Smooth muscle cell (in vitro differentiated cells): ENCODE results near the gene ADORA3. TPM values are rescaled to one million over a fixed set of nuclear protein-coding genes. Genes with fewer than 3 reads are reported as not detected.

Experiments
- DNase-seq: peaks from one replicate; lab custom pipeline; 2025; ENCODE audit not compliant: unreplicated experiment; lab: John Stamatoyannopoulos, UW
- H2AFZ ChIP-seq: fragments of 200-600 bp; sonication (generic); 2 replicates; pipeline ENCODE4 v1.6.0; 2016; ENCODE audit warnings: antibody characterized with exemption, low read depth, mild to moderate bottlenecking
- H3F3A ChIP-seq: fragments of 200-600 bp; sonication (generic); 2 replicates; pipeline ENCODE4 v1.6.0; 2017; ENCODE audit warnings: antibody characterized with exemption, low read depth
- H3K27ac ChIP-seq: fragments of 200-600 bp; sonication (generic); 2 replicates; pipeline ENCODE4 v1.5.1; 2016; ENCODE audit warnings: low read depth, mild to moderate bottlenecking
- H3K27me3 ChIP-seq: fragments of 200-600 bp; sonication (generic); 2 replicates; pipeline ENCODE4 v1.6.1; 2016; ENCODE audit warnings: low read depth, mild to moderate bottlenecking
- H3K36me3 ChIP-seq: fragments of 200-600 bp; sonication (generic); 2 replicates; pipeline ENCODE4 v1.5.1; 2016; ENCODE audit warnings: low read depth
- H3K4me1 ChIP-seq: fragments of 200-600 bp; sonication (generic); 2 replicates; pipeline ENCODE4 v1.5.1; 2016; ENCODE audit warnings: low read depth
- H3K4me2 ChIP-seq: fragments of 200-600 bp; sonication (generic); 2 replicates; pipeline ENCODE4 v1.6.0; 2016; ENCODE audit warnings: mild to moderate bottlenecking
- H3K4me3 ChIP-seq: fragments of 200-600 bp; sonication (generic); 2 replicates; pipeline ENCODE4 v1.5.1; 2016; ENCODE audit warnings: mild to moderate bottlenecking
- H3K79me2 ChIP-seq: fragments of 200-600 bp; sonication (generic); 2 replicates; pipeline ENCODE4 v1.6.0; 2016; ENCODE audit warnings: low read depth, mild to moderate bottlenecking
- H3K9ac ChIP-seq: fragments of 200-600 bp; sonication (generic); 2 replicates; pipeline ENCODE4 v1.6.0; 2016; ENCODE audit warnings: low read depth
- H3K9me3 ChIP-seq: fragments of 200-600 bp; sonication (generic); replicated peaks from 2 replicates; pipeline ENCODE4 v1.5.1; 2016; ENCODE audit warnings: low read depth
- H4K20me1 ChIP-seq: fragments of 200-600 bp; sonication (generic); 2 replicates; pipeline ENCODE4 v1.6.0; 2016; ENCODE audit warnings: low read depth
- CTCF ChIP-seq: fragments of 200-600 bp; sonication (generic); IDR thresholded peaks from 2 replicates; pipeline ENCODE4 v1.5.1; 2017; ENCODE audit warnings: borderline replicate concordance, mild to moderate bottlenecking, antibody characterized with exemption; ENCODE audit not compliant: insufficient read depth, poor library complexity, severe bottlenecking
- WGBS: methylation state at CpG from one replicate; pipeline ENCODE4 v1.1.7; 2016; ENCODE audit warnings: low lambda C conversion rate; 5-methylcytosine and 5-hydroxymethylcytosine counted together
- polyA plus RNA-seq: library from polyadenylated mRNA; unstranded; fragments of >200 nt; fragmentation: Nextera tagmentation; extraction: Ambion mirVana; gene quantifications from 2 replicates; pipeline ENCODE4 v1.2.1, GENCODE V29; 2016
- total RNA-seq: library from RNA; depleted of rRNA; stranded (reverse); fragments of >200 nt; gene quantifications from 2 replicates; pipeline ENCODE4 v1.2.3, GENCODE V29; 2014

Gene ADORA3
- total and polyA plus RNA-seq, 2 experiments from 2014 or later: not detected

DNA sequence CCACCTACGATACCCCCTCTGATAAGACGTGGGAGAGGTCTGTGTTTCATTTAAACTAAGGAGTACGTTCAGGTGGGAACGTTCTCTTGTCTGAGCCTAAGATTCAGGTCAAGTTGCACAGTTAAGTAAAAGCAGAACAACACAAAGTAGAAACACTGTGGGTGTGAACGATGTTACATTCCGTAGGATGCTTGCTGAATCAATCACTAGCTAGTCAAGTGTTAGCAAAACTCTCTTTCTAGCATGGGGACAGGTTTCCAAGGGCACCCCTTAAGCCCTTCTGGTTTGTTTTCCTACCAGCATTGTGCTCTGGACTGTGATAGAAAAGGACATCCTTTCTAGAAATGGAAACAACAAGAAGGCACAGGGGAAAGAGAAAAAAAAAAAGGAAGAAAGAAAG is 16.3 kb downstream of the ADORA3 start:
- no peaks in the 10 kb centered on the region for H3K27me3 ChIP-seq
- no peak overlapping the region for H3K4me2 ChIP-seq
- no peak for DNase-seq
- no peak overlapping the region for H2AFZ ChIP-seq
- no peaks in the 10 kb centered on the region for H3K36me3 ChIP-seq
- H3K9ac ChIP-seq: no peak overlapping the region
- no peak overlapping the region for H3K27ac ChIP-seq
- TF ChIP-seq CTCF: no peak
- WGBS: 90% methylated on average over 6 of the region's 6 CpGs
- no peak overlapping the region for H3K4me3 ChIP-seq
- no peaks in the 10 kb centered on the region for H3K9me3 ChIP-seq
- no peaks in the 10 kb centered on the region for H3F3A ChIP-seq
- H4K20me1 ChIP-seq: no peaks in the 10 kb centered on the region
- no peaks in the 10 kb centered on the region for H3K79me2 ChIP-seq
- H3K4me1 ChIP-seq: no peaks in the 10 kb centered on the region

- Histone ChIP-seq H3K4me1 (no peaks in the 10 kb centered on the region), H3K27ac (no peak overlapping the region), H3K79me2 (no peaks in the 10 kb centered on the region), H4K20me1 (no peaks in the 10 kb centered on the region), H3K9me3 (no peaks in the 10 kb centered on the region), H2AFZ (no peak overlapping the region), H3K36me3 (no peaks in the 10 kb centered on the region), H3K4me2 (no peak overlapping the region), H3K4me3 (no peak overlapping the region), H3K27me3 (no peaks in the 10 kb centered on the region), H3K9ac (no peak overlapping the region), H3F3A (no peaks in the 10 kb centered on the region)
- TF ChIP-seq CTCF: no peak
- 84% methylated on average over 7 of the region's 7 CpGs for WGBS
- DNase-seq: no peak
Measured at GRCh38 chr1:111486431-111486830, 17.0 kb downstream of the ADORA3 start.

DNA sequence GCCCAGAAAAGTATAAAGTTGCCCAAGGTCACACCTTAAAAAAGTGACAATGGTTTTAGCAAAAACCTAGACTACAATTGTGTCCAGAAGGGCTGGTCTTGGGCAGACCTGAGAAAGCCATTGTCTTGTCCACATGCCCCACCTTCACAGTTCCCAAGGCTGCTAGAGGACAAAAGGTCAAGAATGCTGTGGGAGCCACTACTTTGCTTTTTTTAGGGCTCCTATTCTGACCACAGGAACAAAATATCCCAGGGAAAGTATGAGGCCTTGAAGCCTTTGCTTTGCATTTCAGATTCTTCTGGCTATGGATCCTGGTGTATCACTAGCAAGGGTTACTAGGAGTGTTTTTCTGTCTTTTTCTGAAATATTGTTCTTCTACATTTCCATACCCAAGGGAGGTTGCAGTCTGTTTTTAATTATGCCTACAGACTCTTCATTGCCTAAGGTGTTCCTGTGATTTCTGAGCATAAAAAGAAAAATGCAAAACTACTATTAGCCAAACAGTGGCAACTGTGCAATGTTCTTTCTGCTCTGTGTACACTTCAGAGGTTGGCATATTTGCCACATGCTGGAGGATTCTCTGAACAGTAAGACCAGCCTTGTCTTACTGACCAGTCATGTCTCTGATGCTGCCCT is 18.9 kb downstream of the ADORA3 start:
- Histone ChIP-seq H3K4me2 (no peak overlapping the region), H3K9ac (no peak overlapping the region), H3K4me3 (no peak overlapping the region), H3F3A (no peaks in the 10 kb centered on the region), H3K27me3 (no peaks in the 10 kb centered on the region), H3K9me3 (no peaks in the 10 kb centered on the region), H2AFZ (no peak overlapping the region), H3K79me2 (no peaks in the 10 kb centered on the region), H4K20me1 (no peaks in the 10 kb centered on the region), H3K4me1 (no peaks in the 10 kb centered on the region), H3K27ac (no peak overlapping the region), H3K36me3 (no peaks in the 10 kb centered on the region)
- no peak for TF ChIP-seq CTCF
- DNase-seq: no peak

DNA sequence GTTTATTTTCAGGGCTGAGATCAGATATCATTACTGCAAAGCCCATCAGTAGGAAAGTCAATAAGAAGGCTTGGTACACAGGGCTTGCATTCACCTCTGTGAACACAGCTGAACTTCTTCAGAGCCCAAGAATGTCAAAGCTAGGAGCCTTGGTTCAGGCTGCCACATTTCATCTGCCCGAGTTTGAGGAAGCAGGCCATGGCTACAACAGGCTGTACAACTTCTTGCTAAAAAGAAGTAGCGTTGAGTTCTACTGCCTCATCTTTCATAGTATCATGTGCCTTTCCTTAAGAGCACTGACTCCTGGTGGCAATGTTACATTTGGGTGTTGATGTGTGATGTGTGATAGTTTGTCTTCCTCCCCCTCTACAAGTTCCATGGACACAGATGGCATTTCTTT is 19.6 kb downstream of the ADORA3 start:
- Histone ChIP-seq H2AFZ (no peak overlapping the region), H3K79me2 (no peaks in the 10 kb centered on the region), H3K4me1 (no peaks in the 10 kb centered on the region), H3F3A (no peaks in the 10 kb centered on the region), H3K4me2 (no peak overlapping the region), H4K20me1 (no peaks in the 10 kb centered on the region), H3K27me3 (no peaks in the 10 kb centered on the region), H3K9ac (no peak overlapping the region), H3K36me3 (no peaks in the 10 kb centered on the region), H3K4me3 (no peak overlapping the region), H3K9me3 (no peaks in the 10 kb centered on the region), H3K27ac (no peak overlapping the region)
- no peak for TF ChIP-seq CTCF
- WGBS: 95% methylated on average over 2 of the region's 2 CpGs
- no peak for DNase-seq
